NT2/D1 (cell line): ENCODE results near the gene PHPT1.
"Not testable (repeated sequence)": the region's sequence is repeated elsewhere in the genome, so short reads cannot be mapped to it uniquely, and the experiment has no call there.

Experiments
- DNase-seq: peaks from one replicate; pipeline ENCODE4 v3.0.0-alpha.2; 2011; ENCODE audit warnings: low read depth, low spot score
- H3K27me3 ChIP-seq: 2 replicates; pipeline ENCODE4 v1.6.0; 2011; ENCODE audit warnings: mild to moderate bottlenecking; ENCODE audit not compliant: insufficient read length, insufficient read depth
- H3K36me3 ChIP-seq: 2 replicates; pipeline ENCODE4 v1.6.1; 2011; ENCODE audit warnings: mild to moderate bottlenecking, low read length, mixed read lengths; ENCODE audit not compliant: insufficient read depth, insufficient read length
- H3K4me1 ChIP-seq: 2 replicates; pipeline ENCODE4 v1.5.1; 2011; ENCODE audit not compliant: insufficient read depth, insufficient read length
- H3K4me3 ChIP-seq: 2 replicates; pipeline ENCODE4 v1.5.1; 2011; ENCODE audit warnings: low read depth; ENCODE audit not compliant: insufficient read length
- H3K9ac ChIP-seq: 2 replicates; pipeline ENCODE4 v1.6.0; 2011; ENCODE audit warnings: low read depth; ENCODE audit not compliant: insufficient read length
- H3K9me3 ChIP-seq: 2 replicates; pipeline ENCODE4 v1.5.1; 2011; ENCODE audit warnings: mild to moderate bottlenecking, low read length; ENCODE audit not compliant: insufficient read depth
- SUZ12 ChIP-seq: IDR thresholded peaks from 2 replicates; pipeline ENCODE4 v1.6.1; 2011; ENCODE audit not compliant: insufficient read length, insufficient read depth; ENCODE audit errors: extremely low read depth
- YY1 ChIP-seq: IDR thresholded peaks from 2 replicates; pipeline ENCODE4 v1.6.1; 2011; ENCODE audit not compliant: insufficient read length, insufficient read depth
- ZNF274 ChIP-seq: IDR thresholded peaks from 2 replicates; pipeline ENCODE4 v1.6.1; 2011; ENCODE audit warnings: mild to moderate bottlenecking, low read depth, low read length

PHPT1 gene

DNA sequence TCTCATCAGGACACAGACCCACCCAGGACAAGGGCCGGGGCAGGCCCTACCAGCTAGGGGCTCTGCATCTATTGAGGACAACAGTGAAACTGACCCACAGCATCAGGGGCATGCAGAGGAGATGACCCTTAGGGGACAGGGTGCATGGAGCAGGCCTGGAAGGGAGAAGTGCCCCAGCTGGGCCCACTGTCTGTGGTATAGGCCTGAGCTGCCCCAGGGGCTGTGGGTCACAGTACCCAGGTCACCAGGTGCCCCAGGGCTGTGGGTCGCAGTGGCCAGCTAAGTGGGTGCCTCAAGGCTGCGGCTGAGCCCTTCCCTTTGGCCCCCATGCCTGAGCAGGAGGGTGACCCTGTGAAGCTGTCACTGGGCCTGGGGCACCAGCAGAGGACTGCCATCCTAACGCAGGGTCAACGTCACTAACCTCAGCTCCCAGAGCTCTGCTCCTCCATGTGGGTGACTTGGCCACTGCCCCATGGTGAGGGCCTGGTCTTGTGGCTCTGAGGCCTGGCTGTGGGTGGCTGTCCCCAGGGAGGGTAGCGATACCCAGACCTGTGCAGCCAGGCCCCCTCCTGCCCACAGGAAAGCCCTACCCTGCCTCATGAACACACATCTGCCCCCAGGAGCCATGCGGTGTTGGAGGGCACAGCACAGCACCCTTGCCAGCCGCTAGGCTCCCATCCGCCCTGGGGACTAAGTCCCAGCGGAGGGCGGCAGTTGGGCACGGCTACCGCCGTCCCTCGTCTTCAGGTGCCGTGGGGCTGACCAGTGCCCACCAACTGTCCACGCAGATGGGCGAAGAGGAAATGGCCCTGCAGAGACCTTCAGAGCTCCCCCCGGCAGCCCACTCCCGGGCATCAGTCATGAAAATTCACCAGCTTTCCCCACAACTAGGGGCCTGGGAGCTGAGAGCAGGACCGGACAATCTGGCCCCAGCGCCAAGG lies 12.0 kb downstream of the PHPT1 start:
- Histone ChIP-seq H3K4me3 (no peak overlapping the region), H3K36me3 (peaks cover 87% of the 10 kb centered on the region), H3K4me1 (peaks cover 31% of the 10 kb centered on the region), H3K9me3 (no peaks in the 10 kb centered on the region), H3K27me3 (no peaks in the 10 kb centered on the region), H3K9ac (no peak overlapping the region)
- TF ChIP-seq ZNF274 = no peak
- TF ChIP-seq YY1 = no peak
- TF ChIP-seq SUZ12 = no peak
- no peak for DNase-seq

DNA sequence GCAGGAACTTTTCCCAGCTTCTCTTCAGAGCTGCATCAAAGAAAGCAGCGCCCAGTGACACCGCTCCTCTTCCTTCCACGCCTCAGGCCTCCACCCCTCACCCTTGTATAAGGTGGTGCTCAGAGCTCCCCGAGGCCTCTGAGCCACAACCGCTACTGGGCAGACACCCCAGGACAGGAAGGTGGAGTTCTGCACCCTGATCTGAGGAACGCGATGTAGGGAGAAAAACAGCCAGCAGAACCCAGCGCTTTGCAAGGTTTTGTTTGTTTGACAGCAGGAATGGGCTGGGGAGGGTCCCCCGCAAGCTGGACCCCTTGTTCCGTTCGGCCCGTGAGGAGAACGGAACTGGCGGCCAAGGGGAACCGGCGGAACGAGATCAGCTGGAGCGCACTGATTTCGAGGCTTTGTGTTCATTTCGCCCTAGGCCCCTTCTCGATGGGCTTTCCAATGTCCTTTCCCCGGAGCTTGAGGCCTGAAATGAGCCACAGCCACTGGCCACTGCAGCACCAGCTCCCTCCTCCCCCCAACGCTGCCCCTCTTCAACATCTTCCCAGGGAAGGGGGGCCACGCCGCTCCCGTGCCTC lies 12.8 kb downstream of the PHPT1 start:
- no peaks in the 10 kb centered on the region for H3K27me3 ChIP-seq
- H3K4me1 ChIP-seq = peaks cover 26% of the 10 kb centered on the region
- TF ChIP-seq YY1 (no peak), ZNF274 (no peak), SUZ12 (no peak)
- H3K36me3 ChIP-seq = peaks cover 80% of the 10 kb centered on the region
- H3K9ac ChIP-seq = no peak overlapping the region
- H3K4me3 ChIP-seq = no peak overlapping the region
- 0 out of 2 replicates have a peak, but pooled peaks cover 1% of the 10 kb centered on the region for H3K9me3 ChIP-seq
- DNase-seq = no peak

DNA sequence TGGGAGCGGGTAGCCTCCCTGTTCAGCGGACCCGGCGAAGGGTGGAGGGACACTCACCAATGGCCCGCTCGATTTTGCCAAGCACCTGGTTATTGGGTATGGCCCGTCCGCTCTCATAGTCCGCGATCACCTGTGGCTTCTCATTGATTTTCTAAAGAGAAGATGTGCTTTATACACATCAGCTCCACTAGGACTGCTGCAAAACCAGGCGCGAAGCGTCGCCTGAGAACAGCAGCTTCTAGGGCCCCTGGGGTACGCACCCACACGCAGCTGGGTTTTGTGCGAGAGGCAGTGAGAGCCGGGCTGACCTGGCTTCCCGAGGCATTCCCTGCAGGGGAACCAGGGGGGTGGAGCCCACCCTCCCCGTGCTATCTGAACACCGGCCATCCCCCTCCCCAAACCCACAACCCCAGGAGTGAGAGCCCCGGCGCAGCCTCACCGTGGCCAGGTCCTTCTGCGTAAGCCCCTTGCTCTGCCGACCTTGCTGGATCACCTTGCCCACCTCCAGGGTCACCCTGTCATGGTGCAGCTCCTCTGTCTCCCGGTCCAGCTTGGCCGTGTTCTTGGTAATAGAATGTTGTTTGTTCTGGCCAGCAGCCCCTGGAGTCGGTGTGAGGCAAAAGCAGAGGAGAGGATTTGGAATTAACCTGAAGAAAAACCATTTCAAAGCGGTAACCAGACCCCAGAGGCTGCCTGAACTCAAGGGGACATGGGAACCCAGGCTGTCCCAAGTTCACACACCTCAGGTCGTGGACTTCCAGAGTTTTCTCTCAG lies 13.8 kb downstream of the PHPT1 start:
- Histone ChIP-seq H3K36me3 (peaks cover 69% of the 10 kb centered on the region), H3K9ac (no peak overlapping the region), H3K9me3 (peaks cover 12% of the 10 kb centered on the region; the same call in 1 of the 2 replicates), H3K27me3 (no peaks in the 10 kb centered on the region), H3K4me1 (peaks cover 15% of the 10 kb centered on the region), H3K4me3 (no peak overlapping the region)
- TF ChIP-seq YY1 (no peak), ZNF274 (no peak), SUZ12 (no peak)
- DNase-seq = no peak

DNA sequence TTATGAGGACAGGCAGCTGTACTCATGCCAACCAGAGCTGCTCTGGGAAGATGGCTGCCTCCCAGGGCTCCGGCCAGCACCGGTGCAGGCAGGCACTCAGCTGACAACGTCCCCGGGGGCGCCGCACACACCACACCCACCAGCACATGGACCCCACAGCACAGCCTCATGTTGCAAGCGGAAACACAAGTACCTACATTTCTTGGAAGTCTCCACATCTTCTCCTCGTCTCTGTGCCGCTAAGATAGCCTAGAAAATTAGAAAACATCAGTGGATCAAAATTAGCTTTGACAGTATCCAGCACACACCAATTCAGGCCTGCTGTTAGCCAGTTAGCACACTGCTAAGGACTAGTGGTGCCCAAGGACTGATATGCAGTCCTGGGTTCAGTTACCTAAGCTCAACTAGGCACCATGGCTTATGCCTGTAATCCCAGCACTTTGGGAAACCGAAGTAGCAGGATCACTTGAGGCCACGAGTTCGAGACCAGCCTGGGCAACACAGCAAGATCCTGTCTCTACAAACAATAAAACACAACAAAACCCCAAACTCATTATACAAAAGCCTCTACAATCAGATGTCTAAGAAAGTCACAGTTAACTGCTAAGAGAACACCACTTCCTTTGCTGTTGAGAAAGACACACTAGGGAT lies 14.5 kb downstream of the PHPT1 start:
- peaks cover 62% of the 10 kb centered on the region for H3K36me3 ChIP-seq

DNA sequence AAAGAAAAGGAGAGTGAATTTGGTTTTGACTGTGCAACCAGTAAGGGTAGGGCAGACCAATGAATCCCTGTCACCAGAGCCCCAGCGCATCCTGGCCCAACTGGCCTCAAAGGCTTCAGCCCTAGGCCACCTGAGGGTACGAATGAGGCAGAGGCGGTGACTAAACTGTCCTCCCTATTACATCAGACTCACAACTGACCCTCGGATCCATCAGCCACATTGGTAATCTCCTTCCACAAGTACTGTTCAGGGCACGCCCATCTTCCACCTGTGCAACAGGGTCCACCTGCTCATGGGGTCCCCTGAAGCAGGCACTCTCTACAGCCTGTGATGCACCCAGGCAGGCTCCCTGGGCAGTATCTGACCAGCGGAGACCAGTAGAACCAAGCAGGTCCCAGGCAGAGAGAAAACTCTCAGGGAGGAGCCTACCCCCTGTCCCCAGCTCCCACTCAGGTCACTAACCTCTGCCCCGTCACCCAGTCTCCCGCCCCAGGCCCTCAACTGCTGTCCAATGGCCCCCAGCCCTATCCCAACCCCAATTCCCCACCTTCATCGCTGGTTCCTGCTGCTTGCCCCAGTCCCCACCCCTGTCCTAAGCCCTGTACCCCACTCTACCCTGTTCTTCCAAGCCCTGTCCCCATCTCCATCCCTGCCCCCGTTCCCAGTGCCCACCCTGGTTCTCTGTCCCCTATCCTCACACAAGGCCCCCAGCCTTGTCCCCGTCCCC lies 16.0 kb downstream of the PHPT1 start:
- Histone ChIP-seq H3K27me3 (no peaks in the 10 kb centered on the region), H3K4me3 (peak overlapping the region; percentile 72), H3K4me1 (peaks cover 12% of the 10 kb centered on the region), H3K9ac (peak overlapping the region; percentile 63), H3K36me3 (peaks cover 49% of the 10 kb centered on the region), H3K9me3 (peaks cover 27% of the 10 kb centered on the region; the same call in 1 of the 2 replicates)
- no peak for TF ChIP-seq SUZ12
- TF ChIP-seq ZNF274 = no peak
- TF ChIP-seq YY1 = no peak
- no peak for DNase-seq

More for the DNA sequence above, 14.5 kb downstream of the PHPT1 start:
- TF ChIP-seq ZNF274 = no peak
- no peak for TF ChIP-seq SUZ12
- no peak for TF ChIP-seq YY1
- Histone ChIP-seq H3K27me3 (no peaks in the 10 kb centered on the region), H3K4me3 (no peak overlapping the region), H3K4me1 (peaks cover 14% of the 10 kb centered on the region), H3K9ac (no peak overlapping the region), H3K9me3 (peaks cover 18% of the 10 kb centered on the region; the same call in 1 of the 2 replicates)
- DNase-seq = no peak

DNA sequence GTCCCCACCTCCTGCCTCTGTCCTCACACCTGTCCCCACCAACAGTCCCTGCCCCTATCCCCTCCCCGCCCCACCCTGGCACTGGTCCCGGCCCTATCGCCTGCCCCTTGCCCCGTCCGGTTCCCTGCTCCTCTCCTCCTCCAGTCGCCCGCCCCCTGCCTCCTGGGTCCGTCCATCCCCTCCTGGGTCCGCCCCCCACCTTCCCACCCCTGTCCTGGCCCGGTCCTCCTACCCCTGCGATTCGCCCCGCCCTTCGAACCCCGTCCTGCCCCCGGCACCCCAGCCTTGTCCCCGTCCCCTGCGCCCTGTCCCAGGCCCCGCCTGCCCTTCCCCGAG lies 16.5 kb downstream of the PHPT1 start:
- Histone ChIP-seq H3K4me1 (peaks cover 12% of the 10 kb centered on the region), H3K36me3 (peaks cover 44% of the 10 kb centered on the region), H3K4me3 (peak overlapping the region; percentile 72), H3K9me3 (peaks cover 32% of the 10 kb centered on the region), H3K9ac (peak overlapping the region; percentile 89), H3K27me3 (no peaks in the 10 kb centered on the region)
- TF ChIP-seq YY1 = no peak
- TF ChIP-seq ZNF274 = no peak
- DNase-seq = no peak

GRCh38 chr9:136866898-136867421 lies 17.8 kb downstream of the PHPT1 start:
- H3K36me3 ChIP-seq = peaks cover 31% of the 10 kb centered on the region
- H3K9ac ChIP-seq = peak overlapping the region; percentile 64

More at GRCh38 chr9:136866898-136867421, 17.8 kb downstream of the PHPT1 start:
- Histone ChIP-seq H3K9me3 (peaks cover 44% of the 10 kb centered on the region), H3K4me3 (peak overlapping the region; percentile 72)
- not testable (repeated sequence) for H3K27me3 ChIP-seq, DNase-seq, H3K4me1 ChIP-seq
